ENCODE data around the gene CAMTA1.

CAMTA1 gene

DNA sequence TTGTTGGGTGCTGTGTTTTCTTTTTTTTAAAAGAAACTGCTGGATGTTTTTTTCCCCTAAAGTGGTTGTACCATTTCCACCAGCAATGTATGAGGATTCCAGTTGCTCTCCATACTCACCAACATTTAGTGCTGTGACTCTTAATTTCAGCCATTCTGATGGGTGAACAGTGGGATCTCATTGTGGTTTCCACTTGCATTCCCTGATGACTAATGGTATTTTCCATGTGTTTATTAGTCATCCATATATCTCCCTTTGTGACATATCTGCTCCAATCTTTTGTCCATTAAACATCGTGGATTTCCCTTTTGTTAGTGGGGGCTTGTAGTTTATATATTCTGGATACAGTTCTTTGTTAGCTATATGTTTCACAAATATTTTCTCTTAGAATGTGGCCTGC lies 206.0 kb downstream of the CAMTA1 start:
- DNase-seq = no peak
- TF ChIP-seq POLR2A (IDR thresholded peaks at IDR 0.05; ENCODE audit: low read length) (no peak), GATA1 (IDR thresholded peaks at IDR 0.05; ENCODE audit: low read depth, low read length) (no peak)

DNA sequence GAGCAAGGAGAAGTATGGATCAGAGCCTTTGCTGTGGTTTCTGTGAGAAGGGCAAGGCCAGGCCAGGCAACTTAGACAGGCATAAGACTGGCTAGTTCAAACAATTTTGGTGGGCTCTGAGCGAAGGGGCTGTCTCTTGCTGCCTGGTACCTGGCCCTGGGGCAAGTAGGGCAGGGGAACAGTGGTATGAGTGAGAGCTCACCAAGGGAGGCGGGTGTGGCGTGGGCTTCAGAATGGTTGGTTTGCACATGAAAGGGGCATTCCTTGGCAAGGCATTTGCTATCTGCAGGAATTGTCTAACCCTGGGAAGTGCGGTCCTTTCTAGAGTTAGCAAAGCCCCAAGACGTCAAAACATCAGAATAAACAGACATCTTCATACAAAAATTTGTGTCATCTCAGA lies 210.5 kb downstream of the CAMTA1 start:
- no peak for DNase-seq
- TF ChIP-seq GATA1 (IDR thresholded peaks at IDR 0.05; ENCODE audit: low read depth, low read length) (no peak), POLR2A (IDR thresholded peaks at IDR 0.05; ENCODE audit: low read length) (no peak)

DNA sequence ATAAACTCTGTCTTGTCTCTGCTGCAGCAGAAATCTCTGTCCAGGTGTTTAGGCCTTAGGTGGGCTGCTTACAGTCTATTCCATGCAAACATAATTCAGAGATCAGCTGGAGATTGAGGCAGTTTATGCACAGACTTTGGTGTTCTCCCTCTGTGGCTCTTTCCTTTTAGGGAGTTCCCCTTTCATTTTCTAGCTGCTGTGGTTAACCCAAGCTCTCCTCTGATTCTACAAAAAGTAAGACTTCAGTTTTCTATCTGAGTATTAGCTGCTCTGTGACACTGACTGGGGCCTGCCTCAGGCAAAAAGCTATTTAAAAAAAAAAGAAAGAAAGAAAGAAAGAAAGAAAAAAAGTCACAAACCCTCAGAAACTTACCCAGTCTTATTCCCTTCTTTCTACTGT lies 211.1 kb downstream of the CAMTA1 start:
- no peak for TF ChIP-seq GATA1 (IDR thresholded peaks at IDR 0.05; ENCODE audit: low read depth, low read length)
- no peak for TF ChIP-seq POLR2A (IDR thresholded peaks at IDR 0.05; ENCODE audit: low read length)
- DNase-seq = no peak

DNA sequence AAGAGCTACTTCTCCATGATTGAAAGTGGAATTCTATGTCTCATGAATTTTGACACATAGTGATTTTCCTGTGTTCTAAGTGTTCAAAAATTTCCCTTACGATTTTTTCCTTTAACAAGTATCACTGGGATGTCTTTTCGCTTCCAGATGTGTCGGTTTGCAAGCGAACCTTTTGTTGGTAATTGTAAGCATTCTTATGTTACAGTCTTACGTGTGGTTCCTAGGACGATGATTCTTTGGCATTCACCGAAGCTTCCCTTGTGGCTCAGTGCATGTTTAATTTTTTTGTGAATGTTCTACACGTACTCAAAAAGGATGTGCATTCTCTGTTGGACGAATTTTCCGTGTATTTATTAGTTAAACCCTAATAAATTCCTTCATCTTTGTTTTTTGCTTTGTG lies 211.6 kb downstream of the CAMTA1 start:
- TF ChIP-seq GATA1 (IDR thresholded peaks at IDR 0.05; ENCODE audit: low read depth, low read length) (no peak), POLR2A (IDR thresholded peaks at IDR 0.05; ENCODE audit: low read length) (no peak)

DNA sequence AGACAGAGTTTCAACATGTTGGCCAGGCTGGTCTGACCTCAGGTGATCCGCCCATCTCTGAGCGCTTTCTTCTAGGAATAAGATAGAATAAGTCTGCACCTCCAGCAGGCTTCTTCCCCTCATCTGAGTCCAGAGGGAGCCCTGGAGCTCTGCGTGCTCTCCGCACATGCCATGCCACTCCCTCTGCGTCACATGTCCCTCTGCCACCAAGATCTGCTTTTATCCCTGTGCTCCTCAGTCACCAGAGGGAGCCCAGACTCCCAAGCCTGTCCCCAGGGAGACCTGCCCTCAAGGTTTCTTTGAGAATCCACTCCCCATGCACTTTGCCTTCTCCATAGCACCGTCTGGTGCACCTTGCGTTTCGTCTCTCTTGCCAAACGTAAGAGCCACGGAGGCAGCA lies 213.0 kb downstream of the CAMTA1 start:
- no peak for TF ChIP-seq GATA1 (IDR thresholded peaks at IDR 0.05; ENCODE audit: low read depth, low read length)
- no peak for TF ChIP-seq POLR2A (IDR thresholded peaks at IDR 0.05; ENCODE audit: low read length)
- no peak for DNase-seq

More for the DNA sequence above, 211.6 kb downstream of the CAMTA1 start:
- DNase-seq = no peak

DNA sequence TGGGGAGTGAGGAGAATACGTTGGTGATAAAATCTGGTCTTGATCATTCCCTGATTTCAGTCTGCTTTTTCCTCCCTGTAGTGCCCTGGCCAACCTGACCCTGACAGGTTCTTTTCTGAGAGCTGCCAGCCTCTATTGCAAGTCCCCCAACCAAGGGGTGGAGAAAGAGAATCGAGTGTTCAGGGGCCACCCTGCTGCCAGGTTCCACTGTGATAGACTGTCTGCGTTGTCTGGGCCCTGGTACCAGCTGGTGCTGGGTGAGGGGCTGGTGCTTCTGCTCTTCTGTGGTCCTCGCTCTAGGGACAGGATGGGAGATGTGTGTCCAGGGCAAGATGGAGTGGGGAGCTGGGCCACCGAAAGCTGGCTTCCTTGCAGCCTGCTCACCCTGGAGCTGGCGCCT lies 214.6 kb downstream of the CAMTA1 start:
- TF ChIP-seq GATA1 (IDR thresholded peaks at IDR 0.05; ENCODE audit: low read depth, low read length) = no peak
- TF ChIP-seq POLR2A (IDR thresholded peaks at IDR 0.05; ENCODE audit: low read length) = no peak
- DNase-seq = no peak

DNA sequence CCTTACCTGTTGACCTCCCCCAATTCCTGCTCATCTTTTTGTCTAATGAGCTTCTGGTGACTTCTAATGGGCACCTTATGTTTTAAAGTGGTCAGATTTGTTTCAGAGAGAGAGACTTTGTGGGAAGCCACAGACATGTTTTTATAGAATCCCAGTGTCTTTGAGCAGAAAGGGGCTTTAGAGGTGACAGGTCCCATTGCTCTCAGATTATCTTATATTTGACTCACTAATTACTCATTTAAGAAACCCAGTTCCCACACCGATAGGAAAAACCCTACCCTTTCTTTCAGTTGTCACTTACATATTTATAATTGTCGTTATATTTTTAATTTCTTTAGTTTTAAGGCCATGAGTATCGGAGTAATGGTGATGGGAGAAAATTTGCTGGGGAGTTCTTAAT lies 215.5 kb downstream of the CAMTA1 start:
- TF ChIP-seq POLR2A (IDR thresholded peaks at IDR 0.05; ENCODE audit: low read length) (no peak), GATA1 (IDR thresholded peaks at IDR 0.05; ENCODE audit: low read depth, low read length) (no peak)
- no peak for DNase-seq

DNA sequence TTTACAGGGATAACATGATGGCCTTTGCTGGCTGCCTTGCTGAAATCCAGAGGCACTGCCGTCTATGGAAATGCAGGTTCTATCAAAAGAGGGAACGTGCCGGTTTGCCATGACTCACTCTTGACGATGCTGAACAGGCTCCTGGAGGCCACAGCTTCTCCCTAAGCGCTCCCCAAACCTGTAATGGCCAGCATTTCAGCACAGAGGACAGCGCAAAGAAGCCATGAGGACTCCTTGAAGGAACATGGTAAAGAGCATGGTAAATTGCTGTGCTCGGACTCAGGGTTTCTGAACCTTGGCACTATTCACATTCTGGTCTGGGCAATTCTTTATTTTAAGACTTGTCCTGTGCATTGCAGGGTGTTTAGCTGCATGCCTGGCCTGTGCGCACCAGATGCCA lies 217.5 kb downstream of the CAMTA1 start:
- DNase-seq = no peak
- no peak for TF ChIP-seq GATA1 (IDR thresholded peaks at IDR 0.05; ENCODE audit: low read depth, low read length)

DNA sequence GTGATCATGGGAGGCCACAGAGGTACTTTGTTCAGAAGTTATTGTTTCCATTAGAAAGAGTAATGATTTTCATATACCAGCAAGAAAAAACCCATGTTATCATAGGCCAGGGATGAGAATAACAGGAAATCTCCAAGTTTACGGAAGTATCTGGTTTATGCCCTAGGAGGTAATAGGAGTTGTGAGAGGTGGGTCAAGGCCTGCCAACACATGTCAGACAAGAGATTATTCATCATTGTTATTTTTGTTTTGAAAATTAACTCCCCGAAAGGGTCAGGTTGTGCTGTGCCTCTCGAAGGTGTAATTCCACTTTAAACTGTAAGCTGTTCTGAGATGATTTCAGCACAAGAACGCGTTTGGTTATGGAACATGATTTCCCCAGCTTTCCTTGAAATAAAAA lies 218.4 kb downstream of the CAMTA1 start:
- no peak for DNase-seq
- no peak for TF ChIP-seq GATA1 (IDR thresholded peaks at IDR 0.05; ENCODE audit: low read depth, low read length)
- no peak for TF ChIP-seq POLR2A (IDR thresholded peaks at IDR 0.05; ENCODE audit: low read length)

DNA sequence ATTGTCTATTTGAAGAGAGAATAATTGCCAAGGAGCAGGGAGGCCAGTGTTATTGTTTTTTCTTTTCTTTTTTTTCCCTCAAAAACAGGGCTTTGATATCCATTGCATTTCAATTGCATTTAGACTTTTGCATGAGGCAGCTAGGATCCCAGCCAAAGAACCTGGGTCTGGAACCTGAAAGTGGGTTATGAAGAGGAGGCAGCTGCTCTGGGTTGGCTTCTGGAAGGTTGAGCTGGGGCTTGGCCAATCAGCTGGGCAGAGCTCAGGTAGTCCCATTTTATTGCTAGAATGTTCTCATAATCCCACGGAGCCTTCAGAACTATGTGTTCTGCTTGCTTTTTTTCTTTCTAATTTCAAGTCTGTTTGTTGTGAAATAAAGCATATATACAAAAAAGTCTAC lies 218.9 kb downstream of the CAMTA1 start:
- TF ChIP-seq POLR2A (IDR thresholded peaks at IDR 0.05; ENCODE audit: low read length) = no peak
- no peak for TF ChIP-seq GATA1 (IDR thresholded peaks at IDR 0.05; ENCODE audit: low read depth, low read length)
- DNase-seq = no peak

DNA sequence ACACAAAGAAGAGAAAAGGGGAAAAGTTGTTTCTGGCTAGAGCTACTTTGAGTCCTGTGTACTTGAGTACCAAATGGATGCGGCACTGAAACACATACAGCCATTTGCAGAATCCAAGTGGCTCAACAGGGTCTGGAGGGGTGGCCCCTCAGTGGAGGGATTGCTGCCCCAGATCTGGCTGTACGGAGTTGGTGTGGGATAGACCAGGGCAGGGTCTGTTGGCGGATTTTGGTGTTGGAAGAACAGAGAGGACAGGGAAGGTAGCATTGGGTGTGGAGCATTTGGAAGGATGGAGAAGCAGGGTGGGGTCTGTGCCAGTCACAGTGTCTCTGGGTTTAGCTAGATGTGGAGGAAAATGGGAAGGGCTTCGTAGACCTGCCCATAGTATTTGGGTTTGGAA lies 220.5 kb downstream of the CAMTA1 start:
- DNase-seq = no peak
- no peak for TF ChIP-seq POLR2A (IDR thresholded peaks at IDR 0.05; ENCODE audit: low read length)
- TF ChIP-seq GATA1 (IDR thresholded peaks at IDR 0.05; ENCODE audit: low read depth, low read length) = no peak

DNA sequence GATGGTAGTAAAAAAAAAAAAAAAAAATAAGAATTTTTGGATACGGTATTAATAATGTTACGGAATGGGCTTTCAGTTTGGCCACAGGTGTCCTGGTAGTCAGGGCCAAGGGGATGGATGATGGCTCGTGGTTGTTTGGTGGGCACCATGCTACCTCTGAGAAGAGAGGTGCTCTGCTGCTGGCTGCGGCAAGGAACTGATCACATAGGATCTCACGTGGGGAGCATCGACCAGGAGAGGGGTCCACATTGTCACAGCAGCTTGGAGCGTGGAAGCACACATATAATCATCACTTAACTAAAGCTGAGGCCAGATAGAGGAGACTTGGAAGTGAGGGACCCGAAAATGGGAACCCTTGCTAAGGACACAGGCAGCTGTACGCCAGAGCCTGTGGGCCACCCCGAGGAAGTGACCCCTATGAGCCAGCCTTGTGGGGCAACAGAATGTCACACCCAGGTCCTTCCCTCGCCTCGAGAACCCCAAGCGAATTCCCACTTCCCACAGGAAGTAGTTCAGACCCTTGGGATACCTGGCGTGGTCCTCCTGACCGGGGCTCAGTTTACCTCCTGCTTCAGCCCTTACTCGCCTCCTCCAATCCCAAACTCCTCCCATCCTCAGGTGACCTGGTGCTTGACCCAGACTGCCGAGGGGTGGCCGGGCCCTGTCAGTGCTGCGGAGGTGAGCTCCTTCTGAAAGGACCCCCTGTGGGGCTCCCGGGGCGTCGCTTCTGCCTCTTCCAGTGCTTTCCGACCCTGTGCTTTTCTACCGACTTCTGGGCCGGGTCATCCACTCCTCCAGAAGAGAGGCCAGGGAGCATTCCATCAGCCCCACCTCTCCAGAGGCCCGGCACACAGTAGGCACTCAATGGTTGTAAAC lies 222.0 kb downstream of the CAMTA1 start:
- TF ChIP-seq POLR2A (IDR thresholded peaks at IDR 0.05; ENCODE audit: low read length) (no peak), GATA1 (IDR thresholded peaks at IDR 0.05; ENCODE audit: low read depth, low read length) (no peak)
- DNase-seq = no peak

DNA sequence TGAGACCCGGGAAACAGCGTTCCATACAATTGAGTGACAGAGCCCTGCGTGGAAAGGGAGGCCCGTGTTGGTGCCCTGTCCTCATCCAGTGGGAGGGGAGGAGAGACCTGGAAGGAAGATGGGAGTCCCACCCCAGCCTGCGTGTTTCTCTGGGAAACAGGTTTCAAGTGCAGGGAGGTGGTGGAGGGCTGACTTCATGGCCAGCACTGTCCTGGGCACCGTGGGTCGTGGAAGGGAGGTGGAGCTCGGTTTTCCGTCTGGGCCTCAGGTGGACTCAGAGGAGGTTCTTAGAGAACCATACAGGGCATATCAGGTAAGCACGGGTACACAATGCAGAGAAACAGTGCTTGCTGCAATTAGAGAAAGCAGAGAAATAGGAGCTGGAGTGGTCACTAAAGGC lies 222.6 kb downstream of the CAMTA1 start:
- TF ChIP-seq GATA1 (IDR thresholded peaks at IDR 0.05; ENCODE audit: low read depth, low read length) = no peak
- TF ChIP-seq POLR2A (IDR thresholded peaks at IDR 0.05; ENCODE audit: low read length) = no peak
- DNase-seq = no peak

DNA sequence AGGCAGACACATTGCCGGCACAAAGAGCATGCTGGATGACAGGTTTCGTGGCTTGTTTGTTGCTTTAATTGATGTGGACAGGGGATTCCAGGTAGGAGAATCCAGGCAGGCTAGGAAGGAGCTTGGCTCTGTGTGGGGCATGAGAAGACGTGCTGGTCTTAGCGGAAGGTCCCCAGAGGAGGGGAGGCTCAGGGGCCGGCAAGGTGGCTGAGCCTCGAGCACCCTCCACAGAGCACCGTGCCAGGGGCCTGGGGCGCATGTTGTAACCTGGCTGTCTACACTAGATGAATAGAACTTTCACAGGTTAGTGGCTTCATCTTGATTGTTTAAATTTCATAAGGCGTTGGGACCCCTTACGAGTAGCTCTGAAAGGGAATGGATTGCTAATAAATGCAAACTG lies 223.1 kb downstream of the CAMTA1 start:
- DNase-seq = no peak
- TF ChIP-seq GATA1 (IDR thresholded peaks at IDR 0.05; ENCODE audit: low read depth, low read length) = no peak
- no peak for TF ChIP-seq POLR2A (IDR thresholded peaks at IDR 0.05; ENCODE audit: low read length)

DNA sequence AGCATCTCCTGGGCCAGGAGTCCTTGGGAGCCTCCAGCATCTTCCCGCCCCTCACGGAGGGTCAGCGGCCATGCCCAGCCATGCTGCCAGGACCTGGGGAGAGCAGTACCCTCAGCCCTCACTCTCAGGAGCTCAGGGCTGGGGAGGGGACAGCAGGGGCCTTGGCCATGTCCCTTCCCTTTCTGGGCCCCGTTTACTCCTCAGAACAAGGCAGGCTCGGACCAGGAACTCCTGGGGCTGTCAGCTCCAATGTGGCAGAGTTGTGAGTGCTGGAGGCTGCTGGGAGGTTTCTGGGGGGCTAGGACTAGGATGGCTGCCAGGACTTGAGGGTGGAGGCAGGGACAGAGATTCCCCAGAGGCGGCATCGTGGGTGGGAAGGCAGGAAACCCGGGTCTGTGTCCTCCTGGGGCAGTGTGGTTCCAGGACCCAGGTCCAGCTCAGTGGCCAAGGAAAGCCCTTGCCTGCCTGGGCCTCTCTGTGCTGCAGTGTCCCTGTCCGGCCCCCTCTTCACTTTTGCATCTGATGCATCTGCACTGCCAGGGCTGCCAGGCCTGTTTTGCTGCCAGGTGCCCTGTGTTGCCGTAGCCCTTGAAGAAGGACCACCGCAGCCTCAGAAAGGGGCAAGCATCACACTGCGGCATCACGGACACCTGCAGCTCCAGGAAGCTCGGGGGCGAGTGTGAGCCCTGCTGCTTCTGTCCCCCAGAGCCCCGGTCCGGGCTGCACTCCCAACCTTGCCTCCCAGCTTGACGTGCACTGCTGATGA lies 223.9 kb downstream of the CAMTA1 start:
- TF ChIP-seq POLR2A (IDR thresholded peaks at IDR 0.05; ENCODE audit: low read length) (no peak), GATA1 (IDR thresholded peaks at IDR 0.05; ENCODE audit: low read depth, low read length) (no peak)
- no peak for DNase-seq

All from erythroblast (primary cell).